ENCODE measurements around the gene REV3L.

DNA sequence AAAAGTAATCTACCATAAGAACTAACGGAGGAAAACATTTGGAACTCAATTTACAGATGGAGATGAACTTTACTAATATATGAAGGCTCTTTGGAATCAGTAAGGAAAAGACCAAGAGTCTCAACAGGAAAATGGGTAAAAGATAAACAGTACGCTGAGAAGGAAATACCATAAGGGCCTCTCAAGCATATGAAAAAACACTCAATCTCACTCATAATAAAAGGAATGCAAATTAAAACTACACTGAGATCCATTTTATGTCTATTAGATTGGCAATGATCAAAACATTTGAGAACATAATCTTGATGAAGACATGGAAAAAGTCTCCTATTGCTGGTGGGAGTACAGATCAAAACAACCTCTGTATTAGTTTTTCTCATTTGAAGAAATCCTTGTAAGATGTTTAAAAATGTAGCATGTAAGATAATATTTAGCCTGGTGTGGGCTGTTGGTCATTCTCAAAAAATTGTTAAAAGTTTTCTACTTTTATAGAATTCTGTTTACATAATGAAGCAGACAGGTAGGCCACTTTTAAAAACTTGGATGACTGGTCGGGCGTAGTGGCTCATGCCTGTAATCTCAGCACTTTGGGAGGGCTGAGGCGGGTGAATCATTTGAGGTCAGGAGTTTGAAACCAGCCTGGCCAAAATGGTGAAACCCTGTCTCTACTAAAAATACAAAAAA is 14.5 kb downstream of the REV3L start:
- TF ChIP-seq, protein P1, sequence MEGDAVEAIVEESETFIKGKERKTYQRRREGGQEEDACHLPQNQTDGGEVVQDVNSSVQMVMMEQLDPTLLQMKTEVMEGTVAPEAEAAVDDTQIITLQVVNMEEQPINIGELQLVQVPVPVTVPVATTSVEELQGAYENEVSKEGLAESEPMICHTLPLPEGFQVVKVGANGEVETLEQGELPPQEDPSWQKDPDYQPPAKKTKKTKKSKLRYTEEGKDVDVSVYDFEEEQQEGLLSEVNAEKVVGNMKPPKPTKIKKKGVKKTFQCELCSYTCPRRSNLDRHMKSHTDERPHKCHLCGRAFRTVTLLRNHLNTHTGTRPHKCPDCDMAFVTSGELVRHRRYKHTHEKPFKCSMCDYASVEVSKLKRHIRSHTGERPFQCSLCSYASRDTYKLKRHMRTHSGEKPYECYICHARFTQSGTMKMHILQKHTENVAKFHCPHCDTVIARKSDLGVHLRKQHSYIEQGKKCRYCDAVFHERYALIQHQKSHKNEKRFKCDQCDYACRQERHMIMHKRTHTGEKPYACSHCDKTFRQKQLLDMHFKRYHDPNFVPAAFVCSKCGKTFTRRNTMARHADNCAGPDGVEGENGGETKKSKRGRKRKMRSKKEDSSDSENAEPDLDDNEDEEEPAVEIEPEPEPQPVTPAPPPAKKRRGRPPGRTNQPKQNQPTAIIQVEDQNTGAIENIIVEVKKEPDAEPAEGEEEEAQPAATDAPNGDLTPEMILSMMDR (conservative IDR thresholded peaks at IDR 0.05; ENCODE audit: low read depth, low read length), result no peak
- TF ChIP-seq EZH2 (IDR thresholded peaks at IDR 0.05; ENCODE audit: low read length, unreplicated experiment) (no peak), EZH2phosphoT487 (IDR thresholded peaks at IDR 0.05; ENCODE audit: borderline replicate concordance, low read length) (no peak)

All from PC-3 (cell line).